HG03045 (cell line): ENCODE results near the gene KSR1.
A peak's percentile ranks its signal among the peaks of the same experiment; 100 is the strongest.
"Not testable (repeated sequence)": the region's sequence is repeated elsewhere in the genome, so short reads cannot be mapped to it uniquely, and the experiment has no call there.

Source experiments
- ATAC-seq: cut with Tn5 transposase; IDR thresholded peaks from one replicate; pipeline ENCODE4 v1.9.1; 2021; ENCODE audit warnings: mild to moderate bottlenecking, moderate library complexity; ENCODE audit not compliant: unreplicated experiment

Gene KSR1

GRCh38 chr17:27491713-27492190, 35.5 kb downstream of the KSR1 start:
- no peak for ATAC-seq

GRCh38 chr17:27492470-27492869, 36.2 kb downstream of the KSR1 start:
- no peak for ATAC-seq

- no peak for ATAC-seq
Measured at GRCh38 chr17:27493088-27493487, 36.8 kb downstream of the KSR1 start.

- ATAC-seq = no peak
Measured at GRCh38 chr17:27494192-27495091, 38.2 kb downstream of the KSR1 start.

- ATAC-seq = no peak
Measured at GRCh38 chr17:27495460-27495859, 39.2 kb downstream of the KSR1 start.

- no peak for ATAC-seq
Measured at GRCh38 chr17:27496005-27496404, 39.8 kb downstream of the KSR1 start.

GRCh38 chr17:27496437-27496943, 40.2 kb downstream of the KSR1 start:
- peak; percentile 44 for ATAC-seq

- no peak for ATAC-seq
Measured at GRCh38 chr17:27496971-27497370, 40.7 kb downstream of the KSR1 start.

GRCh38 chr17:27497696-27498095, 41.4 kb downstream of the KSR1 start:
- no peak for ATAC-seq

- no peak for ATAC-seq
Measured at GRCh38 chr17:27498615-27499309, 42.5 kb downstream of the KSR1 start.

GRCh38 chr17:27499451-27500265, 43.4 kb downstream of the KSR1 start:
- ATAC-seq = no peak

GRCh38 chr17:27501338-27501737, 45.1 kb downstream of the KSR1 start:
- not testable (repeated sequence) for ATAC-seq

GRCh38 chr17:27502526-27503324, 46.5 kb downstream of the KSR1 start:
- ATAC-seq = no peak

- no peak for ATAC-seq
Measured at GRCh38 chr17:27503611-27504010, 47.4 kb downstream of the KSR1 start.

- no peak for ATAC-seq
Measured at GRCh38 chr17:27504188-27504995, 48.1 kb downstream of the KSR1 start.

GRCh38 chr17:27506348-27507218, 50.3 kb downstream of the KSR1 start:
- peak; percentile 45 for ATAC-seq

GRCh38 chr17:27511168-27511883, 55.1 kb downstream of the KSR1 start:
- ATAC-seq = no peak

GRCh38 chr17:27512031-27512430, 55.8 kb downstream of the KSR1 start:
- no peak for ATAC-seq
